PC-9 (cell line): ENCODE results near the gene ENO1.

ENCODE experiments used
- EZH2 ChIP-seq: fragments of 200-600 bp; sonication (generic); IDR thresholded peaks from 2 replicates; pipeline ENCODE4 v1.8.0; 2017; ENCODE audit warnings: antibody characterized with exemption, low read depth
- TF ChIP-seq, protein P1 (sequence below): fragments of 200-600 bp; sonication (generic); conservative IDR thresholded peaks from 2 replicates; pipeline ENCODE4 v1.6.1; 2017; ENCODE audit warnings: mixed run types, antibody characterized with exemption, mild to moderate bottlenecking, moderate library complexity

DNA sequence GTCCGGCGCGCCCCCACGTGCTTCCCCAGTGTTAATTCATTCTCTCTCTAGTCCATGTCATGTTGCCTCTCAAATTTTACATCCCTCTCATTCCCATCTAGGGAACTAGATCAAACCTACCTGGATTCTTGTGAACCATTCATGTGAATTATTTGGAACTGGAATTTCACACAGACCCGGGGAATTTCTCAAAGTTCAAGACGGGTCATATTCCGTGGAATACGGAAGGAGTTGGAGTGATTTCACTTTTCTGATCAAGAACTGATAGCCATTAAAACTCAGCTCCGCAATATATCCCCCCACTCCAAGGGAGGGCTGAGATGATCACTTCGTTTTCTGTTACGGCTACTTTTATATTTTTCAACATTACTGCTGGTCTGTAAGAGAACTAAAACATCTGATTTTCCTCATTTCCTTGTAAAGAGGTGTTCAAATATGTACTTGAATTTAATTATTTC is 1.0 kb upstream of the ENO1 start:
- TF ChIP-seq, protein P1, sequence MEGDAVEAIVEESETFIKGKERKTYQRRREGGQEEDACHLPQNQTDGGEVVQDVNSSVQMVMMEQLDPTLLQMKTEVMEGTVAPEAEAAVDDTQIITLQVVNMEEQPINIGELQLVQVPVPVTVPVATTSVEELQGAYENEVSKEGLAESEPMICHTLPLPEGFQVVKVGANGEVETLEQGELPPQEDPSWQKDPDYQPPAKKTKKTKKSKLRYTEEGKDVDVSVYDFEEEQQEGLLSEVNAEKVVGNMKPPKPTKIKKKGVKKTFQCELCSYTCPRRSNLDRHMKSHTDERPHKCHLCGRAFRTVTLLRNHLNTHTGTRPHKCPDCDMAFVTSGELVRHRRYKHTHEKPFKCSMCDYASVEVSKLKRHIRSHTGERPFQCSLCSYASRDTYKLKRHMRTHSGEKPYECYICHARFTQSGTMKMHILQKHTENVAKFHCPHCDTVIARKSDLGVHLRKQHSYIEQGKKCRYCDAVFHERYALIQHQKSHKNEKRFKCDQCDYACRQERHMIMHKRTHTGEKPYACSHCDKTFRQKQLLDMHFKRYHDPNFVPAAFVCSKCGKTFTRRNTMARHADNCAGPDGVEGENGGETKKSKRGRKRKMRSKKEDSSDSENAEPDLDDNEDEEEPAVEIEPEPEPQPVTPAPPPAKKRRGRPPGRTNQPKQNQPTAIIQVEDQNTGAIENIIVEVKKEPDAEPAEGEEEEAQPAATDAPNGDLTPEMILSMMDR, result no peak; the same call in 1 of the 2 replicates
- no peak for TF ChIP-seq EZH2
